BJ (cell line): Measurements from ENCODE around the gene SMYD3. TPM values are rescaled to one million over a fixed set of nuclear protein-coding genes. Genes with fewer than 3 reads are reported as not detected.

ENCODE experiments used
- CTCF ChIA-PET: fragments of 350-600 bp; formaldehyde crosslinking; extraction: SDS; loops from one replicate; lab custom pipeline; 2021; ENCODE audit warnings: antibody characterized with exemption, inconsistent platforms; lab: Yijun Ruan, JAX
- POLR2A ChIA-PET: fragments of 300-600 bp; sonication (Branson Sonifier 250); formaldehyde crosslinking; extraction: SDS; loops from one replicate; lab custom pipeline; 2021; ENCODE audit warnings: antibody characterized with exemption; lab: Charles Lee
- DNase-seq: peaks from one replicate; pipeline ENCODE4 v3.0.0-alpha.2; 2011; ENCODE audit warnings: low read depth
- H3K27me3 ChIP-seq: 2 replicates; pipeline ENCODE4 v1.6.0; 2011; ENCODE audit warnings: low read length; ENCODE audit not compliant: control insufficient read depth, insufficient read depth
- H3K36me3 ChIP-seq: 2 replicates; pipeline ENCODE4 v1.5.1; 2011; ENCODE audit warnings: low read length; ENCODE audit not compliant: control insufficient read depth, insufficient read depth
- H3K4me3 ChIP-seq: 2 replicates; pipeline ENCODE4 v1.5.1; 2011; ENCODE audit warnings: low read depth, mild to moderate bottlenecking, control low read depth, low read length
- CTCF ChIP-seq: IDR thresholded peaks from 2 replicates; pipeline ENCODE4 v1.5.1; 2011; ENCODE audit warnings: low read depth, mild to moderate bottlenecking, control low read depth, inconsistent platforms, low read length, moderate library complexity; ENCODE audit not compliant: insufficient read depth
- polyA plus RNA-seq: library from polyadenylated mRNA; depleted of rRNA; stranded (reverse); fragments of >200 nt; gene quantifications from 2 replicates; pipeline ENCODE4 v1.2.3, GENCODE V29; 2011

The SMYD3 gene
- polyA plus RNA-seq, 1 experiment = 26.1 TPM

- no peaks in the 10 kb centered on the region for H3K27me3 ChIP-seq
- TF ChIP-seq CTCF = no peak
- ChIA-PET POLR2A (no interaction called here), CTCF (no interaction called here)
- H3K4me3 ChIP-seq = no peak overlapping the region
- no peaks in the 10 kb centered on the region for H3K36me3 ChIP-seq
- no peak for DNase-seq
These were observed 35.4 kb downstream of the SMYD3 start for GRCh38 chr1:246471688-246472087.

DNA sequence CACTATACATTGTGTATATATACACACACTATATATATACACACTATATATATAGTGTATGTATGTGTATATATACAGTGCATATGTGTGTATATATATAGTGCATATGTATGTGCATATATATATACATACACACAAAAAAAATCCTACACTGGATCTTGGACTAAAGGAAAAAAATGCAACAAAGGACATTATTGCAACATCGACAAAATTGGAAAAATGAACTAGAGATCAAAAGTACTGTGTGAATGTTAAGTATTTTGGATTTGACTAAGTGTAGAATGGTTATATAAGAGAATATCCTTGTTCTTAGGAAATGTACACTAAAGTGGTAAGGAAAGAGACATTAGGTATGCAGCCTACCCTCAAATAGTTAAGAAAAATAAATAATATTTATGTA, 36.5 kb downstream of the SMYD3 start:
- no peak for DNase-seq
- ChIA-PET CTCF (no interaction called here), POLR2A (no interaction called here)
- no peak overlapping the region for H3K4me3 ChIP-seq
- no peaks in the 10 kb centered on the region for H3K27me3 ChIP-seq
- no peaks in the 10 kb centered on the region for H3K36me3 ChIP-seq
- no peak for TF ChIP-seq CTCF

GRCh38 chr1:246462986-246463385, 44.1 kb downstream of the SMYD3 start:
- POLR2A ChIA-PET = no interaction called here
- CTCF ChIA-PET = interaction anchor here (0.8 to 0.9 kb wide), 2 partner anchors 10 to 23 kb away, joined by 3 read pairs; no protein-coding TSS in a partner anchor

GRCh38 chr1:246460406-246460805, 46.7 kb downstream of the SMYD3 start:
- H3K36me3 ChIP-seq = no peaks in the 10 kb centered on the region
- POLR2A ChIA-PET = no interaction called here
- CTCF ChIA-PET = interaction anchor here (1.0 to 1.5 kb wide), 2 partner anchors 9 to 32 kb away, joined by 4 read pairs; no protein-coding TSS in a partner anchor
- no peak for DNase-seq
- H3K4me3 ChIP-seq = no peak overlapping the region
- TF ChIP-seq CTCF = no peak
- no peaks in the 10 kb centered on the region for H3K27me3 ChIP-seq

More at GRCh38 chr1:246462986-246463385, 44.1 kb downstream of the SMYD3 start:
- Histone ChIP-seq H3K4me3 (no peak overlapping the region), H3K27me3 (no peaks in the 10 kb centered on the region), H3K36me3 (no peaks in the 10 kb centered on the region)
- no peak for TF ChIP-seq CTCF
- DNase-seq = no peak

DNA sequence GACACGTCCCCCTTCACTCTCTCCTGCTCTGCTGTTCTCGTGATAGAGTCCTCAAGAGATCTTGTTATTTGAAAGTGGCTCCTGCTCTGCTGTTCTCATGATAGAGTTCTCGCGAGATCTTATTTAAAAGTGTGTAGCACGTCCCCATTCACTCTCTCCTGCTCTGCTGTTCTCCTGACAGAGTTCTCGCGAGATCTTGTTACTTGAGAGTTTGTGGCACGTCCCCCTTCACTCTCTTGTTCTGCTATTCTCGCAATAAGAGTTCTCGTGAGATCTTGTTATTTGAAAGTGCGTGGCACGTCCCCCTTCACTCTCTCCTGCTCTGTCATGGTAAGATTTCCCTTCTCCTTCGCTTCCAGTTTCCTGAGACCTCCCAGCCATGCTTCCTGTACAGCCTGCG, 47.9 kb downstream of the SMYD3 start:
- no peaks in the 10 kb centered on the region for H3K27me3 ChIP-seq
- no peaks in the 10 kb centered on the region for H3K36me3 ChIP-seq
- no peak for TF ChIP-seq CTCF
- DNase-seq = no peak
- POLR2A ChIA-PET = no interaction called here
- H3K4me3 ChIP-seq = no peak overlapping the region
- CTCF ChIA-PET = interaction anchor here (0.5 kb wide), 1 partner anchor 17 kb away, joined by 3 read pairs; no protein-coding TSS in a partner anchor
